HepG2 (cell line): ENCODE results near the gene UBFD1. TPM values are rescaled to one million over a fixed set of nuclear protein-coding genes. Genes with fewer than 3 reads are reported as not detected.

Source experiments
- ATF7-NPFF ChIP-seq: sonication (generic); formaldehyde crosslinking; IDR thresholded peaks from 2 replicates; pipeline ENCODE4 v1.8.1; 2023; ENCODE audit warnings: mild to moderate bottlenecking, low read depth, missing genetic modification reagents, moderate library complexity
- HNRNPLL ChIP-seq: fragments of 200-400 bp; formaldehyde crosslinking; IDR thresholded peaks from 2 replicates; pipeline ENCODE4 v1.6.1; 2017; ENCODE audit warnings: mild to moderate bottlenecking, low read depth, low read length; ENCODE audit not compliant: poor library complexity, severe bottlenecking
- KDM2A ChIP-seq: sonication (generic); formaldehyde crosslinking; IDR thresholded peaks from 2 replicates; pipeline ENCODE4 v1.4.0; 2020; ENCODE audit warnings: low read depth, missing genetic modification reagents, borderline replicate concordance
- MAF1 ChIP-seq: sonication (generic); formaldehyde crosslinking; IDR thresholded peaks from 2 replicates; pipeline ENCODE4 v1.5.0; 2020; ENCODE audit warnings: missing genetic modification reagents, borderline replicate concordance
- NBN ChIP-seq: fragments of 450-650 bp; conservative IDR thresholded peaks from 2 replicates; pipeline ENCODE4 v1.6.1; 2017
- RCOR2 ChIP-seq: IDR thresholded peaks from 2 replicates; pipeline ENCODE4 v1.6.1; 2016; ENCODE audit warnings: missing biosample characterization, missing genetic modification reagents
- SRSF4 ChIP-seq: fragments of 200-400 bp; formaldehyde crosslinking; IDR thresholded peaks from one replicate; pipeline ENCODE4 v1.6.1; 2018; ENCODE audit warnings: mild to moderate bottlenecking, low read depth, low read length, moderate library complexity; ENCODE audit not compliant: poor library complexity, severe bottlenecking
- TBL1XR1 ChIP-seq: fragments of 150-350 bp; IDR thresholded peaks from 2 replicates; pipeline ENCODE4 v1.6.1; 2014; ENCODE audit warnings: borderline replicate concordance, low read length; ENCODE audit not compliant: partially characterized antibody
- ZKSCAN5 ChIP-seq: sonication (generic); formaldehyde crosslinking; IDR thresholded peaks from 2 replicates; pipeline ENCODE4 v1.5.1; 2020; ENCODE audit warnings: mild to moderate bottlenecking, missing genetic modification reagents
- ZNF121 ChIP-seq: sonication (generic); formaldehyde crosslinking; IDR thresholded peaks from 2 replicates; pipeline ENCODE4 v1.5.0; 2020; ENCODE audit warnings: mild to moderate bottlenecking, missing genetic modification reagents
- ZNF124 ChIP-seq: sonication (generic); formaldehyde crosslinking; IDR thresholded peaks from 2 replicates; pipeline ENCODE4 v1.4.0; 2020; ENCODE audit warnings: missing genetic modification reagents
- ZNF263 ChIP-seq: sonication (generic); formaldehyde crosslinking; IDR thresholded peaks from 2 replicates; pipeline ENCODE4 v1.4.0; 2020; ENCODE audit warnings: missing genetic modification reagents
- ZNF3 ChIP-seq: IDR thresholded peaks from 2 replicates; pipeline ENCODE4 v1.7.0; 2017; ENCODE audit warnings: inconsistent platforms
- ZNF331 ChIP-seq: sonication (generic); formaldehyde crosslinking; IDR thresholded peaks from 2 replicates; pipeline ENCODE4 v1.4.0; 2020; ENCODE audit warnings: missing genetic modification reagents
- ZNF772 ChIP-seq: sonication (generic); formaldehyde crosslinking; IDR thresholded peaks from 2 replicates; pipeline ENCODE4 v1.5.0; 2020; ENCODE audit warnings: mild to moderate bottlenecking, missing genetic modification reagents
- ZNF891 ChIP-seq: sonication (generic); formaldehyde crosslinking; IDR thresholded peaks from 2 replicates; pipeline ENCODE4 v1.5.0; 2020; ENCODE audit warnings: mild to moderate bottlenecking, missing genetic modification reagents
- polyA plus RNA-seq, 8 experiments: library from polyadenylated mRNA; depleted of rRNA in 3 of 8; stranded (reverse) in 7 of 8; unstranded in 1 of 8; fragments of >200 nt; fragmentation: Illumina TruSeq in 4 of 8; extraction: Trizol in 4 of 8; gene quantifications; 2 replicates each; pipeline versions ENCODE4 v1.2.1 to v1.2.3, GENCODE V29; 2011 to 2016; ENCODE audit warnings: low read depth in 4 of 8, missing spikeins in 1 of 8, mixed read lengths in 1 of 8; ENCODE audit not compliant: insufficient read depth in 1 of 8
- total RNA-seq, 5 experiments: library from RNA; depleted of rRNA; stranded (reverse); fragments of >200 nt; fragmentation: Illumina TruSeq; extraction: Trizol; gene quantifications; 2 replicates each; pipeline ENCODE4 v1.2.3, GENCODE V29; 2016; ENCODE audit warnings: low read depth in 1 of 5
- TF ChIP-seq, protein P1 (sequence below): sonication (generic); formaldehyde crosslinking; IDR thresholded peaks from 2 replicates; pipeline ENCODE4 v1.9.0; 2021; ENCODE audit warnings: missing genetic modification reagents, borderline replicate concordance
- TF ChIP-seq, protein P2 (sequence below): sonication (generic); formaldehyde crosslinking; IDR thresholded peaks from 2 replicates; pipeline ENCODE4 v1.4.0; 2020; ENCODE audit warnings: missing genetic modification reagents
- TF ChIP-seq, protein P3 (sequence below): IDR thresholded peaks from 2 replicates; pipeline ENCODE4 v1.6.1; 2016; ENCODE audit warnings: missing genetic modification reagents, missing compliant biosample characterization
- TF ChIP-seq, protein P4 (sequence below): sonication (generic); formaldehyde crosslinking; IDR thresholded peaks from 2 replicates; pipeline ENCODE4 v1.5.0; 2020; ENCODE audit warnings: missing genetic modification reagents
- TF ChIP-seq, protein P5 (sequence below): sonication (generic); formaldehyde crosslinking; IDR thresholded peaks from 2 replicates; pipeline ENCODE4 v1.4.0; 2020; ENCODE audit warnings: missing genetic modification reagents

Gene UBFD1
- total and polyA plus RNA-seq, 2 of the 13 experiments (the other 11 are each of a cell fraction or from before 2014, with no cell fraction given): 100 to 111 TPM

DNA sequence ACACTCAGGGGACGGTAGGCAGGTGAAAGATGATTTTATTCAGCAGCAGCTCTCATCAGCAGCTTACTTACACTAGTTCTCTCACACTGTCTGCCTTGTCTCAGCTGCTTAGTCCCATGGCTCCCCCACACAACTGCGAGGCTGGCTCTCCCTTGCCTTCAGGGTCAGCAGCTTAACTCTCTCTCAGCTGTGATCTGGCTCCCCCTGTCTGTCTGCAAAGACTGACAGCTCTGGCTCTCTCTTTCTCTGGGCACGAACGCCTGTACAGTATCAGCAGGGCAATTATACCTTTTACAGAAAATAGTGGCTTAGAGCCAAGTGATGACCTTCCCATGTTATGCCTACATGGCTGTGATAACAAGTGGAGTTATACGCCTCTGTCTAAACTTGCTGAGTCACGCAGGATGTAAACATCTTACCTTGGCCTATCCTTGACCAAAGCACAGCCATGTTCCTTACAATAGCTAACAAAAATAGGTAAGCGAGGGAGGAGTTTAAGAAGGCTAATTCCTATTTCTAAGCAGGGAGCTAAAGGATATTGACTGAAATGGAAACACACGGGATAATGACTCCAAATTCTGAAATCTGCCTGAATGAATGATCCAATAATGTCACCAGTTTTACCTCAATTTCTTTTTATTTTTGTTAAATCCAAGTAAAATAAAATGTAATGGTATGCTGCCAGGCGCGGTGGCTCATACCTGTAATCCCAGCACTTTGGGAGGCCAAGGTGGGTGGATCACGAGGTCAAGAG, 39.7 kb downstream of the UBFD1 start (continued):
- TF ChIP-seq, protein P1, sequence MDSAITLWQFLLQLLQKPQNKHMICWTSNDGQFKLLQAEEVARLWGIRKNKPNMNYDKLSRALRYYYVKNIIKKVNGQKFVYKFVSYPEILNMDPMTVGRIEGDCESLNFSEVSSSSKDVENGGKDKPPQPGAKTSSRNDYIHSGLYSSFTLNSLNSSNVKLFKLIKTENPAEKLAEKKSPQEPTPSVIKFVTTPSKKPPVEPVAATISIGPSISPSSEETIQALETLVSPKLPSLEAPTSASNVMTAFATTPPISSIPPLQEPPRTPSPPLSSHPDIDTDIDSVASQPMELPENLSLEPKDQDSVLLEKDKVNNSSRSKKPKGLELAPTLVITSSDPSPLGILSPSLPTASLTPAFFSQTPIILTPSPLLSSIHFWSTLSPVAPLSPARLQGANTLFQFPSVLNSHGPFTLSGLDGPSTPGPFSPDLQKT (CRISPR knock-in tag): no peak
- TF ChIP-seq, protein P2, sequence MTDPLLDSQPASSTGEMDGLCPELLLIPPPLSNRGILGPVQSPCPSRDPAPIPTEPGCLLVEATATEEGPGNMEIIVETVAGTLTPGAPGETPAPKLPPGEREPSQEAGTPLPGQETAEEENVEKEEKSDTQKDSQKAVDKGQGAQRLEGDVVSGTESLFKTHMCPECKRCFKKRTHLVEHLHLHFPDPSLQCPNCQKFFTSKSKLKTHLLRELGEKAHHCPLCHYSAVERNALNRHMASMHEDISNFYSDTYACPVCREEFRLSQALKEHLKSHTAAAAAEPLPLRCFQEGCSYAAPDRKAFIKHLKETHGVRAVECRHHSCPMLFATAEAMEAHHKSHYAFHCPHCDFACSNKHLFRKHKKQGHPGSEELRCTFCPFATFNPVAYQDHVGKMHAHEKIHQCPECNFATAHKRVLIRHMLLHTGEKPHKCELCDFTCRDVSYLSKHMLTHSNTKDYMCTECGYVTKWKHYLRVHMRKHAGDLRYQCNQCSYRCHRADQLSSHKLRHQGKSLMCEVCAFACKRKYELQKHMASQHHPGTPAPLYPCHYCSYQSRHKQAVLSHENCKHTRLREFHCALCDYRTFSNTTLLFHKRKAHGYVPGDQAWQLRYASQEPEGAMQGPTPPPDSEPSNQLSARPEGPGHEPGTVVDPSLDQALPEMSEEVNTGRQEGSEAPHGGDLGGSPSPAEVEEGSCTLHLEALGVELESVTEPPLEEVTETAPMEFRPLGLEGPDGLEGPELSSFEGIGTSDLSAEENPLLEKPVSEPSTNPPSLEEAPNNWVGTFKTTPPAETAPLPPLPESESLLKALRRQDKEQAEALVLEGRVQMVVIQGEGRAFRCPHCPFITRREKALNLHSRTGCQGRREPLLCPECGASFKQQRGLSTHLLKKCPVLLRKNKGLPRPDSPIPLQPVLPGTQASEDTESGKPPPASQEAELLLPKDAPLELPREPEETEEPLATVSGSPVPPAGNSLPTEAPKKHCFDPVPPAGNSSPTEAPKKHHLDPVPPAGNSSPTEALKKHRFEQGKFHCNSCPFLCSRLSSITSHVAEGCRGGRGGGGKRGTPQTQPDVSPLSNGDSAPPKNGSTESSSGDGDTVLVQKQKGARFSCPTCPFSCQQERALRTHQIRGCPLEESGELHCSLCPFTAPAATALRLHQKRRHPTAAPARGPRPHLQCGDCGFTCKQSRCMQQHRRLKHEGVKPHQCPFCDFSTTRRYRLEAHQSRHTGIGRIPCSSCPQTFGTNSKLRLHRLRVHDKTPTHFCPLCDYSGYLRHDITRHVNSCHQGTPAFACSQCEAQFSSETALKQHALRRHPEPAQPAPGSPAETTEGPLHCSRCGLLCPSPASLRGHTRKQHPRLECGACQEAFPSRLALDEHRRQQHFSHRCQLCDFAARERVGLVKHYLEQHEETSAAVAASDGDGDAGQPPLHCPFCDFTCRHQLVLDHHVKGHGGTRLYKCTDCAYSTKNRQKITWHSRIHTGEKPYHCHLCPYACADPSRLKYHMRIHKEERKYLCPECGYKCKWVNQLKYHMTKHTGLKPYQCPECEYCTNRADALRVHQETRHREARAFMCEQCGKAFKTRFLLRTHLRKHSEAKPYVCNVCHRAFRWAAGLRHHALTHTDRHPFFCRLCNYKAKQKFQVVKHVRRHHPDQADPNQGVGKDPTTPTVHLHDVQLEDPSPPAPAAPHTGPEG: no peak
- TF ChIP-seq KDM2A (CRISPR knock-in tag): no peak
- no peak for TF ChIP-seq HNRNPLL
- peak; percentile 32; the same call in 1 of the 2 replicates for TF ChIP-seq ZNF772
- TF ChIP-seq, protein P3, sequence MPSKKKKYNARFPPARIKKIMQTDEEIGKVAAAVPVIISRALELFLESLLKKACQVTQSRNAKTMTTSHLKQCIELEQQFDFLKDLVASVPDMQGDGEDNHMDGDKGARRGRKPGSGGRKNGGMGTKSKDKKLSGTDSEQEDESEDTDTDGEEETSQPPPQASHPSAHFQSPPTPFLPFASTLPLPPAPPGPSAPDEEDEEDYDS (CRISPR knock-in tag): no peak
- no peak; the same call in 1 of the 2 replicates for TF ChIP-seq ZNF121
- 0 out of 2 replicates have a peak, but pooled peaks have one; percentile 42 for TF ChIP-seq ZNF331
- TF ChIP-seq TBL1XR1: no peak
- no peak for TF ChIP-seq SRSF4
- TF ChIP-seq ZNF891 (CRISPR knock-in tag): no peak
- no peak for TF ChIP-seq ZNF263 (CRISPR knock-in tag)
- TF ChIP-seq, protein P4, sequence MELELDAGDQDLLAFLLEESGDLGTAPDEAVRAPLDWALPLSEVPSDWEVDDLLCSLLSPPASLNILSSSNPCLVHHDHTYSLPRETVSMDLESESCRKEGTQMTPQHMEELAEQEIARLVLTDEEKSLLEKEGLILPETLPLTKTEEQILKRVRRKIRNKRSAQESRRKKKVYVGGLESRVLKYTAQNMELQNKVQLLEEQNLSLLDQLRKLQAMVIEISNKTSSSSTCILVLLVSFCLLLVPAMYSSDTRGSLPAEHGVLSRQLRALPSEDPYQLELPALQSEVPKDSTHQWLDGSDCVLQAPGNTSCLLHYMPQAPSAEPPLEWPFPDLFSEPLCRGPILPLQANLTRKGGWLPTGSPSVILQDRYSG: no peak
- TF ChIP-seq, protein P5, sequence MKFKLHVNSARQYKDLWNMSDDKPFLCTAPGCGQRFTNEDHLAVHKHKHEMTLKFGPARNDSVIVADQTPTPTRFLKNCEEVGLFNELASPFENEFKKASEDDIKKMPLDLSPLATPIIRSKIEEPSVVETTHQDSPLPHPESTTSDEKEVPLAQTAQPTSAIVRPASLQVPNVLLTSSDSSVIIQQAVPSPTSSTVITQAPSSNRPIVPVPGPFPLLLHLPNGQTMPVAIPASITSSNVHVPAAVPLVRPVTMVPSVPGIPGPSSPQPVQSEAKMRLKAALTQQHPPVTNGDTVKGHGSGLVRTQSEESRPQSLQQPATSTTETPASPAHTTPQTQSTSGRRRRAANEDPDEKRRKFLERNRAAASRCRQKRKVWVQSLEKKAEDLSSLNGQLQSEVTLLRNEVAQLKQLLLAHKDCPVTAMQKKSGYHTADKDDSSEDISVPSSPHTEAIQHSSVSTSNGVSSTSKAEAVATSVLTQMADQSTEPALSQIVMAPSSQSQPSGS: no peak
- TF ChIP-seq NBN: no peak
- no peak for TF ChIP-seq RCOR2
- no peak for TF ChIP-seq ZNF3
- TF ChIP-seq ZKSCAN5: no peak
- no peak for TF ChIP-seq ATF7-NPFF
- no peak for TF ChIP-seq ZNF124 (CRISPR knock-in tag)
- TF ChIP-seq MAF1 (CRISPR knock-in tag): no peak
